NCI-H1105 treated with DMSO at 0.1 percent for 48 hours (cell line): ENCODE measurements around the gene PUS1.
"Not testable (repeated sequence)": the region's sequence is repeated elsewhere in the genome, so short reads cannot be mapped to it uniquely, and the experiment has no call there.

ENCODE experiments used
- DNase-seq: peaks from one replicate; lab custom pipeline; 2025; lab: John Stamatoyannopoulos, UW

The PUS1 gene

GRCh38 chr12:131961328-131961727 is 32.3 kb downstream of the PUS1 start:
- not testable (repeated sequence) for DNase-seq

DNA sequence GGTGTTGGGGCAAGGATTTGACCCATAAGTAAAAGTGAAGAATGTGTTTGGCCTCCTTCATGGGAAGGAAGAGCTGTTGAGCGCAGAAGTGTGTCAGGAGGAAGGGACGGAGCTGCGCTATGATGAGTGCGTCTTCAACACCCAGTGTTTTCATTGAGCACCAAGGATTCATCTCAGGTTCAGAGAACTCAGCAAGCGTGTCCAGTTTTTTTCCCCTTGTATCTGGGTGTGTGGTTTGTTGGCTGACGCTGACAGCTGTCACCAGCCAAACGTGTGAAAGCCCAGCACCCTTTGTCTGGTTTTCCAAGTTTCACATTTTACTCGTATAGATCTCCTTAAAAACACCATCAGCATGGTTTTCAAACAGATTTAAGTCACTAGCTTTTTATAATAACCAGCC is 33.0 kb downstream of the PUS1 start:
- no peak for DNase-seq

- no peak for DNase-seq
Measured at GRCh38 chr12:131963381-131963780, 34.3 kb downstream of the PUS1 start.

DNA sequence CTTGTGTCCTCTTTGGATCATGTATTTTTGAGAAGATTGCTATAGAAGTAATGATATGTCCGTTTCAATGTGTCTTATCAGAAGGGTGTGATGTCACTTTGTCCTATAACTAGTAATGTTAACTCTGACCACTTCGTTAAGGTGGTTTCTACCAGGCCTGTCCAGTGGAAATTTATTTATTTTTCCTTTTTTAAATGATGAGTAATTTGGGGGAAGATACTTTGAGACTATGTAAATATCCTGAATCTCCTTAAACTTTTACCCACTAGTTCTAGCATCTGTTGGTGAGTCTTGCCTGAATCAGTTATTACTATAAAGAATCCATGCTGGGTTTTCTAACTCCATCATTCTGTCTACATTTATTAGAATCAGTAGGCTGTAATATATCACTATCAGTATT is 36.0 kb downstream of the PUS1 start:
- no peak for DNase-seq

GRCh38 chr12:131971226-131971625 is 42.1 kb downstream of the PUS1 start:
- DNase-seq = no peak

DNA sequence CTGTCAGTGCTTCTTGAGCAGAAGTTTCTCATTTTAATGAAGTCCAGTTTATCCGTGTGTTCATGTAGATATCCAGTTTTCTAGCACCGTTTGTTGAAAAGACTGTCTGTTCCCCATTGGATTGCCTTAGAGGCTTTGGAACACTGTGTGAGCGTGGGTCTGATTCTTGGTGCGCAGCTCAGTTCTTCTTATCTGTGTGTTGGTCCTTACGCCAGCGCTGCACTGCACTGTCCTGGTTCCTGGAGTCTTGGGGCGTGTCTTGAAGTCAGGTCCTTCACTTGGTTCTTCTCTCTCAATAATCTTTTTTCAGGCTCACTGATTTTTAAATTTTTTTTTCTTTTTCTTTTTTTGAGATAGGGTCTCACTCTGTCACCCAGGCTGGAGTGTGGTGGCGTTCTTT is 46.2 kb downstream of the PUS1 start:
- DNase-seq = no peak

- DNase-seq = no peak
Measured at GRCh38 chr12:131979606-131980005, 50.5 kb downstream of the PUS1 start.

GRCh38 chr12:131980263-131980662 is 51.2 kb downstream of the PUS1 start:
- no peak for DNase-seq

- DNase-seq = no peak
Measured at GRCh38 chr12:131981388-131981787, 52.3 kb downstream of the PUS1 start.

GRCh38 chr12:131982041-131982440 is 53.0 kb downstream of the PUS1 start:
- no peak for DNase-seq

- no peak for DNase-seq
Measured at GRCh38 chr12:131983026-131983425, 54.0 kb downstream of the PUS1 start.

GRCh38 chr12:131983554-131983953 is 54.5 kb downstream of the PUS1 start:
- DNase-seq = no peak

GRCh38 chr12:131984334-131984733 is 55.3 kb downstream of the PUS1 start:
- no peak for DNase-seq

DNA sequence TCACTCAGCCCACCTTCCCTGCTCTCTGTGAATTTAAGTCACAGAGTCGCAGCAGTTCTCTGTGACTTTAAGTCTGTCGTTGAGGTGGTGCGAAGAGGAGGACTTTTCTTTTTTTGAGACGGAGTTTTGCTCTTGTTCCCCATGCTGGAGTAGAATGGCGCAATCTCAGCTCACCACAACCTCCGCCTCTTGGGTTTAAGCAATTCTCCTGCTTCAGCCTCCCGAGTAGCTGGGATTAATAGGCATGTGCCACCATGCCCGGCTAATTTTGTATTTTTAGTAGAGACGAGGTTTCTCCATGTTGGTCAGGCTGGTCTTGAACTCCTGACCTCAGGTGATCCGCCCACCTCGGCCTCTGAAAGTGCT is 56.4 kb downstream of the PUS1 start:
- not testable (repeated sequence) for DNase-seq

DNA sequence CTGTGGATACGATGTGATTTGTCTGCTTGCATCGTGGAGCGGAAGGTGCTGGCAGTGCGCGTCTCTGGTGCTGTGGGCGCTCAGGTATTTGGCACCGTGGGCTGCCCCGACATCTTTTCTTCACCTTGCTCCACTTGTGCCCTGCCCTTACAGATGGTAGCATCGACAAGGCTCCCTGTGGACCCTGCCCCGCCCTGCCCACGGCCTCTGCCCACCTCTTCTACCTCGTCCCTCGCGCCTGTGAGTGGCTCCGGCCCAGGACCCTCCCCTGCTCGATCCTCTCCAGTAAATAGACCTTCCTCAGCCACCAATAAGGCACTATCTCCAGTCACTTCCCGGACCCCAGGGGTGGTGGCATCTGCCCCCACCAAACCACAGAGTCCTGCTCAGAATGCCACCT is 57.3 kb downstream of the PUS1 start:
- no peak for DNase-seq

DNA sequence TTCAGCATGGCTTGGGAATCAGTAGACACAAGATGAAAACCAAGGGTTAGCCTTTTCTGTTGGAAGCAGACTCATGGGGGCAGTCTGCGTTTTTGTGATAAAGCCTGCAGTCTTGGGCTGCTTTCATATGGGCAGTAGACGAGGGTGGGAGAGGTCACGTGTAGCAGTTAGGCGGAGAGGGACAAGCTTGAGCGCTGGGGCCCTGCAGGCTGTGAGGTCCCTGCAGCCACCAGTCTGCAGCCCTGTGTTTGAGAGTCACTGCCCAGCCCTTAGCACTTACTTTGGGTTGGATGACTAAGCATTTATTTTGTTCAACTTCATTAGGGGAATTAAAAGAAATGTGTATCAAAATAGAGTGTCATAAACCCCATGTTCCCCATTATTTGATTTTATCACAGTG is 57.8 kb downstream of the PUS1 start:
- DNase-seq = no peak

- DNase-seq = no peak
Measured at GRCh38 chr12:131987552-131987951, 58.5 kb downstream of the PUS1 start.

DNA sequence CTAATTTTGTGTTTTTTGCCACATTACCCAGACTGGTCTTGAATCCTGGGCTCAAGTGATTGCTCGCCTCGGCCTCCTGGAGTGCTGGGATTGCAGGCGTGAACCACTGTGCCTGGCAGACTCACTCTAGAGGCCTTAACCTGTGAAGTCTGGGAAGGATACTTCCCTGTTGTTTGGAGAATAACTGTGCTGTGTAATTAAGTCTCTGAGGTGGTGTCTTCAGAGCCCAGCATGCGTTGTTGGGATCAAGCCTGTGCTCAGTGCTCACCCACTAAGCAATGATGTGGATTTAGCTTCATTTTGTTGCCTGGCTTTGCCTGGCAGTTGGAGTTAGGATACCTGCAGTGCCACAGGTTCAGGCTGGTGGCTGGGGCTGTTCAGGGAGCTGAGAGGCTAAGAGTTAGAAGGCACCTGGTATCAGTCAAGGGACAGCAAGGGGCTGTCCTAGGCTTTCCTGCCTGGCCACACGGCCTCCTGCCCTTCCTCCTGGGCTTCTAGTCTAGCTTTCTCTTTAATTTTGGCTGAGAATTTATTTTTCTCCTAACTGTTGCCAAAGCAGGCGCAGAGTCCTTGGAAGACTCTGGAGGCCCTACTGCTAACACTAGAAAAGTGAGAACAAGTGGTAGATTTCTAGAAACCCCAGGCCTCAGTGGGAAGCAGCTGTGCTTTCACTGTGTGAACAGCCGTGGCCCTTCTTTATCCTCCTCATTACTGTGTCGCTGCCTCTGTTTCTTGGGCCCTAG is 59.1 kb downstream of the PUS1 start:
- no peak for DNase-seq

DNA sequence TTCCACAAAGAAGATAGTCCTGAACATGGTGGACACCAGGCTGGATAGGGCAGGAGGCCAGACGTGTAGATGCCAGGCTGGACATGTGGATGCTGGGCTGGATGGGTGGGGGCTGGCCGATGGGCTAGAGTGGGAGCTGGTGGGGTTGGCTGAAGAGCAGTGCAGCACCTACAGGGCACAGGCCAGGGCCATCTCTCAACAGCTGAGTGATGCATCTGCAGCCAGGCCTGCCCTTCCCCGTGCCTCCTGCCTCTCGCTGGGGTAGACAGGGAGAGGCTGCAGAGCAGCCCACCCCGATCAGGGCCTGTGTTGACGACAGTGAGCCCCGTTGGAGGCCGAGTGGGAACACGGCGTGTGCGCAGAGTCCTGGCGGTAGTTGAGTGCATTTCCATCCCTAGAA is 59.9 kb downstream of the PUS1 start:
- DNase-seq = no peak

GRCh38 chr12:131990066-131990979 is 61.2 kb downstream of the PUS1 start:
- no peak for DNase-seq

DNA sequence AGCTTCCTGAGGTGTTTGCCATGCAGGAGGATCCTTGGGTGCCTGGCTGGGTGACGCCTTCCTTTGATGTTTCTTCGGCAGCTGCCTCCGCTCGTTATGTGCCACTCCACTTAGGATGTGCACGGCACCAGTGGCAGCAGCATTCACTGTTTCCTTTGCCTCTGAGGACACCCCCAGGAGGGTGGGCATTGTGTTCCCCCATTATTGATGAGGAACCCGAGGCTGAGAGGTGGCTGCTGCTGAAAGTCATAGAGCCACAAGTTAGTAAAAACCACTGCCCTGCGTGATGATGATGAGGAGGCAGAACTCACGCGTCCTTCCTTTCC is 61.9 kb downstream of the PUS1 start:
- no peak for DNase-seq

DNA sequence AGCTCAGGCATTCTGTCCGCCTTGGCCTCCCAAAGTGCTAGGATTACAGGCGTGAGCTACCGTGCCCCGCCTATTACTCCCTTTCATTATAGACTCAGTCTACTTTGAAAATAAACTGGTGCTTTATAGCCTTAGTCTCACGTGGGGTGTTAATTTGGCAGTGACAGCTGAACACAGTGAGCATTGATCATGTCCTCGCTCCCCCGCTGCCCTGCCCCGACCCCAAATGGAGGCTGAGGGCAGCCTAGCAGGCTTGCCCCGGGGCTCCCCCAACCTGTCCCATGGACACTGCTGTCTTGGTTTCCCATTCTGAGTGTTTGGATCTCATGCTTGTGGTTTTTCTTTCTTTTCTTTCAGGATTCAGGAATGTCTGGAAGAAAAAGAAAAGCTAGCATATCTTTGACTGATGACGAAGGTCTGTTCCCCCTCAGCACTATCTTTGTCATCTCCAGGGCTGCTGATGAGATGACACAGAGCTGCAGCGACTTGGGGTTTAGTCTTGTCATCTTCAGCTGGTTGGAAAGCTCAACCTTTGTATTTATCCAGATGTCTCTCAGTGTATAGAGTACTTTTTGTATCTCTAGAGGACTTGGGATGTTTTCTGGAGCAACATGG is 62.8 kb downstream of the PUS1 start:
- DNase-seq = no peak

GRCh38 chr12:131994589-131994988 is 65.5 kb downstream of the PUS1 start:
- DNase-seq = no peak
